Measurements from ENCODE around the gene SARDH. TPM values are rescaled to one million over a fixed set of nuclear protein-coding genes. Genes with fewer than 3 reads are reported as not detected.

SARDH gene
- polyA plus RNA-seq, 1 donor = 5.6 TPM

- DNase-seq = no peak
Measured at GRCh38 chr9:133643978-133644760, 94.0 kb downstream of the SARDH start.

DNA sequence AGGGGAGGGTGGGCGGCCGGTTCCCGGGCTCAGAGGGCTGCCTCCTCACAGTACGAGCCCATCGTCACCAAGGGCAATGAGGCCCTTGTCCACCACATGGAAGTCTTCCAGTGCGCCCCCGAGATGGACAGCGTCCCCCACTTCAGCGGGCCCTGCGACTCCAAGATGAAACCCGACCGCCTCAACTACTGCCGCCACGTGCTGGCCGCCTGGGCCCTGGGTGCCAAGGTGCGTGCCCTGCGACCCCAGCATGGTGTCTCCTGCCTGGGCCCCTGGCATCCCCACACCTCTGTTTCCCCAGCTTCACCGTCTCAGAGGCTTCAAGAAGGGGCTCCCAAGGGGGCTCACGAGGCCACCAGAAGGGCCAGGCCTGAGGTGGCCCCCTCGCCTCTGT, 94.8 kb downstream of the SARDH start:
- DNase-seq = no peak

GRCh38 chr9:133642708-133643361, 95.3 kb downstream of the SARDH start:
- no peak for DNase-seq

DNA sequence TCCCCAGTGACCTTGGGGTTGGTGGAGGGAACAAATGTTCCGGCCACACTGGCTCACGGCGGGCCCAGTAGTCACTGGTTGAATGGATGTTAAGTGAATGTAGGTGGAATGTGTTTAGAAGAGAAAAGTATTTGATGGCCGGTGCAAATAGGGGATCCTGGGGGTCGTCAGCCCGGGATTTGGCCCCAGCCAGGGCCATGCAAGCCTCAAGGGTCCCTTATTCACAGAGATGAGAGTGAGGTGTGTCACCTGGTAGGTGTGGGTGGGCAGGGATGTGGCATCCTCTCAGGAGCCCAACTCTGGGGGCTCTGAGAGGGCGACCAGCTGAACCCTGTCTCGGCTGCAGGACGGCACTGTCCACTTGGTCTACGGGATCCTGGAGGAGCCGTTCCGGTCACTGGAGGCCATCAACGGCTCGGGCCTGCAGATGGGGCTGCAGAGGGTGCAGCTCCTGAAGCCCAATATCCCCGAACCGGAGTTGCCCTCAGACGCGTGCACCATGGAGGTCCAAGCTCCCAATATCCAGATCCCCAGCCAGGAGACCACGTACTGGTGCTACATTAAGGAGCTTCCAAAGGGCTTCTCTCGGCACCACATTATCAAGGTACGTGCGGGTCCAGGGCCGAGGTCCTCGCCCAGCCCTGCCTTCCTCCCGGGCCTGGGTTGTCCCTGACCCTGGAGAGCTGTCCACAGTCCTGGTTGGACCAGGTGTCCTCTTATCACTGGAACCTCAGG, 96.1 kb downstream of the SARDH start:
- DNase-seq = no peak

GRCh38 chr9:133641396-133641655, 96.8 kb downstream of the SARDH start:
- no peak for DNase-seq

- DNase-seq = no peak
Measured at GRCh38 chr9:133640580-133641395, 97.4 kb downstream of the SARDH start.

GRCh38 chr9:133640160-133640559, 98.0 kb downstream of the SARDH start:
- DNase-seq = no peak

DNA sequence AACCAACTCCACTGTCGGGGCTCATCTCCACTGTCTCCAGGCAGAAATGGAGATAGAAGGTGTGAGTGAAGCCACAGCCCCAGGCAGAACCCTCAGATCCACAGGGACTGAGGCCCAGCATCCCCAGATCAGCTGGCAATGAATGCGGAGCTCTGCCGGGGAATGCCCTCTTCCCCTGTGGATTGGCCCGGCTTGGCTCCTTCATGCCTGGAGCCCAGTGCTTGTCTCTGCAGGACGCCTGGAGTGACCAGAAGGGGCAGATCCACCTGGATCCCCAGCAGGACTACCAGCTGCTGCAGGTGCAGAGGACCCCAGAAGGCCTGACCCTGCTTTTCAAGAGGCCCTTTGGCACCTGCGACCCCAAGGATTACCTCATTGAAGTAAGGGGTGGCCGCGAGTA, 98.5 kb downstream of the SARDH start:
- DNase-seq = no peak

DNA sequence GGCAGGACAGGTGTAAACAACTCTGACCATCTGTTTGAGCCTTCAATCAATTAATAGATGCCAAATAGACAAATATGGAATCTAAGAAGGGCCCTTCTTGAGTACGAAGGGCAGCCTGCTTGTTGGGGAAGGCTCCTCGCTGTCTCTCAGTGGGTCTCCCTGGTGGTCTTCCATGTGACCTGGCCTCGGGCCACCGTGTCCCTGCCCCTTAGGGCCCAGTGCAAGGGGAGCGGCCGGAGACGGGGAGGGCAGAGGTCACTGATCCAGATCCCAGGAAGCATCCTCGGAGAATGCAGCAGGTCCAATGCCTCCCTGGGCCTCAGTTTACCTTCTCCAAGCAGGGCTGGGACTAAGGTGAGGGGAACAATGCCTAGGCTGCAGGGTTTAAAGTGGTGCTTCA, 99.4 kb downstream of the SARDH start:
- no peak for DNase-seq

DNA sequence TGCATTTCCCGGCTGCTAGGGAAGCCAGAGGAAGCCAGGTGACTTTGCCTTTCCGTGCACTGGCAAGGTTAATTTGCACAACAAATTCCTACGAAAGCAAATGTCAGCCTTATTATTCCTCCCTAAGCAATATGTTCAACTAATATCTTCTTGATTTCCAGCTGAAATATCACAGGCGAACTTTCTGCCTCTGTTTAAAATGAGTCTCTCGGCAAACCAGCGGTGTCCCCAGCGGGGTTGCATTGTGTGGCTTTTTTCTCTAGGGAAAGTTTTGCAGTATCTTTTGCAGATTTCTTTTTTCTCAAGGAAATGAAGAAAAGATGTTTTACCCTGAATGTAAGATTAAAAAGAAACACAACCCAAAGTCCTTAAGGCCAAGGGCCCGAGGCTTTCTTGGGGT, 100.1 kb downstream of the SARDH start:
- no peak for DNase-seq

- no peak for DNase-seq
Measured at GRCh38 chr9:133637451-133638055, 100.6 kb downstream of the SARDH start.

GRCh38 chr9:133636902-133637301, 101.2 kb downstream of the SARDH start:
- DNase-seq = no peak

DNA sequence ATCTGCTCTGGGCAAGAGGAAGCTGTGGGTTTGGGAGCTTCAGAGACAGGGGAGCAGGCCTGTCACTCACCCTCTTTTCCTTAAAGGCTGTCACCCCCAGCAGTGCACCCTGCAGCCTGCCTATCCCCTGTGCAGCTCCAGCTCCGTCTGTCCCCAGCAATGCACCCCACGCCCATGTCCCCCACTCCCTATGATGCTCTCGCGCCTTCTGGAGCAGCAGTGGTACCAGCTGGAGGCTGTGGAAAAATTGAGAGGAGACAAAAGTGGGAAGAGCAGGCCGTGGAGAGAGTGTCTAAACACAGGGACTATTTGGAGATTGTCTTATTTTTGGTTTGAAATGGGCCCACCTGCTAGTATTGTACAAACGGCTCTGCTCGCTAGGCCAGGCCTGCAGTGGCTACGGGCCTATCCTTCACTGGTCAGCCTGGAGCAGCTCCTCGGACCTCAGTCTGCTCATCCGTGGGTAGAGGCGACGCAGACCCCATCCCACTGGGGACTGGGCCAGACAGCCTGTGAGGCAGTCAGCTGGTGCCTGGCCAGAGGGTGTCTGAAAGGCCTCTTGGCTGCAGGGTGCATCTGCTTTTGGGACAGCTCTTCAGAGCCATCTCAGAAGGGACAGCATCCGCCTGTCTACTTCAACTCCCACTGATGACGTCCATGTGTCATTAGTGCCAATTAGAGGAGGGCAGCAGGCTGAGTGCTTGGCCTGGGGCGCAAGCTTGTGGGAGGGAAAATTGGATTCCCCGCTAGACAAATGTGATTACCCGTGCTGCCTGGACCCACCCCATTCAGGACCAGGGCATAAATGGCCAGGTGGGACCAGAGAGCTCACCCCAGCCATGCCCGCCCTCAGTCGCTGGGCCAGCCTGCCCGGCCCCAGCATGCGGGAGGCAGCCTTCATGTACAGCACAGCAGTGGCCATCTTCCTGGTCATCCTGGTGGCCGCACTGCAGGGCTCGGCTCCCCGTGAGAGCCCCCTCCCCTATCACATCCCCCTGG, 102.3 kb downstream of the SARDH start, which contains the start of gene DBH:
Gene DBH, plus strand, starts transcription at position 831 of the 999 bp plus-strand sequence. Its CDS starts 9 bp downstream, at position 840.
- DNase-seq = no peak

- no peak for DNase-seq
Measured at GRCh38 chr9:133635098-133635497, 103.1 kb downstream of the SARDH start.

GRCh38 chr9:133634081-133634691, 104.0 kb downstream of the SARDH start:
- no peak for DNase-seq

- no peak for DNase-seq
Measured at GRCh38 chr9:133633681-133634080, 104.5 kb downstream of the SARDH start.

- DNase-seq = no peak
Measured at GRCh38 chr9:133632806-133633680, 105.1 kb downstream of the SARDH start.

GRCh38 chr9:133631111-133631510, 107.0 kb downstream of the SARDH start:
- no peak for DNase-seq

Data from hindlimb muscle (tissue), 1 donor.